Omental fat pad (tissue), 4 donors: ENCODE measurements around the gene DHX58. TPM values are rescaled to one million over a fixed set of nuclear protein-coding genes. Genes with fewer than 3 reads are reported as not detected.

Experiments
- ATAC-seq: fragments of 150-250 bp; one replicate; pipeline ENCODE4 v1.9.1; 2016; ENCODE audit warnings: mild to moderate bottlenecking, moderate library complexity; ENCODE audit not compliant: low FRiP score
- DNase-seq: peaks from one replicate; pipeline ENCODE4 v3.0.0-alpha.2; 2019; ENCODE audit warnings: low spot score
- CTCF ChIP-seq, 3 donors: fragments of 450-650 bp; IDR thresholded peaks; one replicate each; pipeline ENCODE4 v1.5.1; 2016 to 2017; ENCODE audit warnings: antibody characterized with exemption in 3 of 3, mild to moderate bottlenecking in 3 of 3, moderate library complexity in 2 of 3
- total RNA-seq, 4 donors: library from RNA; depleted of rRNA; stranded (reverse); fragments of >200 nt; gene quantifications; one replicate each; pipeline ENCODE4 v1.1.0, GENCODE V29; 2016

Gene DHX58
- total RNA-seq, 4 donors from 2014 or later, result 7.8 to 21.8 (median 10.2) TPM

GRCh38 chr17:42127414-42127813 is 14.9 kb upstream of the DHX58 start:
- no peak for TF ChIP-seq CTCF (IDR thresholded peaks at IDR 0.05)
- no peak for ATAC-seq
- DNase-seq, result no peak

- DNase-seq, result no peak
- TF ChIP-seq CTCF (IDR thresholded peaks at IDR 0.05), result no peak
- no peak for ATAC-seq
Observed at GRCh38 chr17:42126836-42127235, 14.3 kb upstream of the DHX58 start.

GRCh38 chr17:42125565-42125964 is 13.1 kb upstream of the DHX58 start:
- ATAC-seq (no peak), DNase-seq (no peak)
- TF ChIP-seq CTCF (IDR thresholded peaks at IDR 0.05), result no peak

- ATAC-seq (no peak), DNase-seq (no peak)
- TF ChIP-seq CTCF (IDR thresholded peaks at IDR 0.05), result no peak
Observed at GRCh38 chr17:42124256-42124655, 11.7 kb upstream of the DHX58 start.

- ATAC-seq (no peak), DNase-seq (no peak)
- no peak for TF ChIP-seq CTCF (IDR thresholded peaks at IDR 0.05)
Observed at GRCh38 chr17:42122371-42123303, 10.1 kb upstream of the DHX58 start, which contains the start of gene HSPB9. Gene HSPB9, plus strand, starts transcription at chr17:42122804. Its CDS starts 47 bp downstream, at chr17:42122851.

- no peak for TF ChIP-seq CTCF (IDR thresholded peaks at IDR 0.05)
- DNase-seq (peak; percentile 44), ATAC-seq (peak; percentile 74)
Observed at GRCh38 chr17:42120770-42121769, 8.6 kb upstream of the DHX58 start, which contains the start of gene KAT2A. Gene KAT2A, minus strand, starts transcription at chr17:42121367. Its CDS starts 63 bp downstream, at chr17:42121304.
